ENCODE measurements around the gene NR4A3.

DNA sequence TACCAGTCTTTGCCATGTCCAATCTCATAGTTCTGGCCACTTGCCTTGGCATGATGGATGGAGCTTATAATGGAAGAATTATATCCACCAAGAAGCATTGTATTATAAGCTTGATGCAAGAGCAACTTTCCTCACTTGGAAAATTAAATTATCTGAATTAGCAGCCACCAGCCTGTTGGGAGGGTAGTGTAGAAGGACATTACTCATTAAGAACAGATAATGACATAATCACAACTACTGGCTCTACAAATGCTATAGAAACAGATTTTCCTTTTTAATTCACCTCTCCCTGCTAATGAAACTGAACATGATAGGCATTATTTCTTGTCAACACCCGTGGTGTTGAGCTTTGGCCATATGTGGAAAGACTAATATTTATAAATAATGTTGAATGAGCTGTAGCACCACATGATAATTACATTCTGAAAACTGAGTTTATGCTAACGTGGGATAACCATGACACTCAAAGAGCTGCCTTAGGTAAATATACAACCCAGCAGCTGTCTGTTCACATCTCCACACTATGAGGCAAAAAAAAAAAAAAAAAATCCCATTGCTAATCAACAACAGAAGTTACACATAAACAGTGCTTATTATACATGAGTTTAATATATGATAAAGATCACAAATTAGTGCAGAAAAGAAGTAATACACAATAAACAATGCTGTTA, 48.1 kb upstream of the NR4A3 start:
- TF ChIP-seq BHLHE40 (IDR thresholded peaks at IDR 0.05; ENCODE audit: borderline replicate concordance) = no peak
- no peak for TF ChIP-seq ARNT (IDR thresholded peaks at IDR 0.05)
- no peak for TF ChIP-seq SP1 (IDR thresholded peaks at IDR 0.05)
- no peak for TF ChIP-seq TARDBP (IDR thresholded peaks at IDR 0.05)

Data from HEK293T (cell line).